SK-N-MC (cell line): Measurements from ENCODE around the gene NHERF1.

Experiments used
- DNase-seq: peaks from one replicate; pipeline ENCODE4 v3.0.0-alpha.2; 2011; ENCODE audit warnings: low read depth, low spot score
- H3K27ac ChIP-seq: fragments of 200-600 bp; sonication (generic); 2 replicates; pipeline ENCODE4 v1.5.1; 2016; ENCODE audit warnings: mixed run types
- H3K36me3 ChIP-seq: fragments of 200-600 bp; sonication (generic); 2 replicates; pipeline ENCODE4 v1.6.1; 2017; ENCODE audit warnings: antibody characterized with exemption, low read length, mixed read lengths; ENCODE audit not compliant: insufficient read depth
- H3K4me3 ChIP-seq: fragments of 200-600 bp; sonication (generic); 2 replicates; pipeline ENCODE4 v1.5.1; 2016
- H3K9ac ChIP-seq: fragments of 200-600 bp; sonication (generic); 2 replicates; pipeline ENCODE4 v1.8.0; 2017; ENCODE audit warnings: mixed run types, mixed read lengths; ENCODE audit not compliant: insufficient read length
- H3K9me3 ChIP-seq: fragments of 200-600 bp; sonication (generic); 2 replicates; pipeline ENCODE4 v1.6.1; 2017; ENCODE audit warnings: low read depth, mild to moderate bottlenecking, antibody characterized with exemption, low read length, moderate library complexity, mixed read lengths
- EZH2 ChIP-seq: fragments of 200-600 bp; sonication (generic); IDR thresholded peaks from one replicate; pipeline ENCODE4 v1.6.1; 2017; ENCODE audit warnings: antibody characterized with exemption
- FOXP2 ChIP-seq: optimal IDR thresholded peaks from 2 replicates; pipeline ENCODE3; 2011; ENCODE audit warnings: mild to moderate bottlenecking, moderate library complexity; ENCODE audit not compliant: insufficient read depth; ENCODE audit errors: extremely low read length, control extremely low read depth
- POLR2AphosphoS5 ChIP-seq: IDR thresholded peaks from 2 replicates; pipeline ENCODE4 v1.6.1; 2012; ENCODE audit warnings: mild to moderate bottlenecking, low read depth, low read length, borderline replicate concordance

The NHERF1 gene

DNA sequence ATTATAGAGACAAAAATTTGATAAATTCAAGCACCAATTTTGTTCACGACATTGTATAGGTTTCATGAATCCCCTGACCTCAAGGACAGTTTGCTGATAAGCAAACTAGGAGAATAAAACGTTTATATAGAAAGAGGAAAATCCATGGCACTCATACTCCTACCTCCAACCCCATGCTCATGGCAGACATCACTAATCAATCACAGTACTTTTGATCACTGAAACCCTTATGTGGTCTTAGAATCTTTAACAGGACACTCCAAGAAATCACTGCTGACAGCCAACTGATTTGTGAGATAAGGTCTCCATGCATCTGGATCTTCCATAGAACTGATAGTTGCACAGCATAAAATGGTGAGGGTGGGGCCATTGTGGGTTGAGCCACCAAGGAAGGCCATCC, 4.7 kb upstream of the NHERF1 start:
- Histone ChIP-seq H3K9me3 (no peaks in the 10 kb centered on the region), H3K9ac (no peak overlapping the region), H3K36me3 (no peaks in the 10 kb centered on the region), H3K4me3 (no peak overlapping the region), H3K27ac (no peak overlapping the region)
- no peak for DNase-seq
- TF ChIP-seq POLR2AphosphoS5: no peak
- no peak for TF ChIP-seq FOXP2
- TF ChIP-seq EZH2: no peak

DNA sequence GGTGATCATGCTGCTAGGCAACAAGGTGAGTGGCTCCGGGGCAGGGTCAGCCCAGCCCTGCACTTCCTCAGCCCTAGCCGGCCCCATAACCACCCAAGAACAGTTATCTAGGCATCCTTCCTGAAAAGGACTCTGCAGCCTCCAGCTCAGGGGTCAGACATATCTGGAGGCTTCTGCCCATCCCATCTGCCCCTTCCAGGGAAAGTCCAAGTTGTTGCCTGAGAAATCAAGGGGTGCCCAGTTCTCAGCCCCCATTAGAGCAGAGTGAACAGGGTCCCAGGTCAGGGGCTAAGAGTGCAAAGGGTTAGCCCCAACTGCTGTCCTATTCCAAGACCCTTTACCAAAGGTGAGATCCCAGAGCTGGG, 4.1 kb upstream of the NHERF1 start:
- TF ChIP-seq POLR2AphosphoS5: no peak
- TF ChIP-seq FOXP2: no peak
- no peak for TF ChIP-seq EZH2

DNA sequence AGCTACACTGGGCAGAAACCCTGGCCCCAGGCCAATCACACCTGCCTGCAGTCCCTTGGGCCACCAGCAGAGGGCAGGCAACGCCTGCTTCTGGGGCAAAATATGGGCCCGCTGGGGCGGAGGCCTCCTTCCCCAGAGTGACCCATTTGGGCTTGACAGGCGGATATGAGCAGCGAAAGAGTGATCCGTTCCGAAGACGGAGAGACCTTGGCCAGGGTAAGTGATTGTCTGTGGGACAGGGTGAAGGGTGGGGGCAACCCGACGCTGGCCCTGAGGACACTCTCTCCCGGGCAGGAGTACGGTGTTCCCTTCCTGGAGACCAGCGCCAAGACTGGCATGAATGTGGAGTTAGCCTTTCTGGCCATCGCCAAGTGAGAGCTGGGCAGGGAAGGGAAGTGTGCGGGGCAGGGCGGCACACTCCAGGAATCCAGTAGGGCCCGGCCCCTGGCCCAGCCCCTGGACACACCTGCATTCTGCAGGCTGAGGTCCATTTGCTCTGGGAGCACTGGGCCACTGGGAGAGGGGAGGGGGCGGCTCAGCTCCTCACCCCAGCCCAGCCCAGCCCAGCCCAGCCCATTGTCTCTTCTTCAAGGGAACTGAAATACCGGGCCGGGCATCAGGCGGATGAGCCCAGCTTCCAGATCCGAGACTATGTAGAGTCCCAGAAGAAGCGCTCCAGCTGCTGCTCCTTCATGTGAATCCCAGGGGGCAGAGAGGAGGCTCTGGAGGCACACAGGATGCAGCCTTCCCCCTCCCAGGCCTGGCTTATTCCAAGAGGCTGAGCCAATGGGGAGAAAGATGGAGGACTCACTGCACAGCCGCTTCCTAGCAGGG, 3.5 kb upstream of the NHERF1 start:
- DNase-seq: no peak

More for the DNA sequence above, 4.1 kb upstream of the NHERF1 start:
- Histone ChIP-seq H3K9ac (no peak overlapping the region), H3K36me3 (no peaks in the 10 kb centered on the region), H3K4me3 (no peak overlapping the region), H3K27ac (no peak overlapping the region), H3K9me3 (no peaks in the 10 kb centered on the region)
- no peak for DNase-seq

GRCh38 chr17:74745548-74746177, 2.8 kb upstream of the NHERF1 start:
- TF ChIP-seq FOXP2 (no peak), POLR2AphosphoS5 (no peak), EZH2 (no peak)
- H3K27ac ChIP-seq: no peak overlapping the region

More for the DNA sequence above, 3.5 kb upstream of the NHERF1 start:
- no peaks in the 10 kb centered on the region for H3K36me3 ChIP-seq
- no peaks in the 10 kb centered on the region for H3K9me3 ChIP-seq
- H3K4me3 ChIP-seq: no peak overlapping the region
- no peak overlapping the region for H3K9ac ChIP-seq
- H3K27ac ChIP-seq: no peak overlapping the region
- TF ChIP-seq FOXP2 (no peak), POLR2AphosphoS5 (no peak)

DNA sequence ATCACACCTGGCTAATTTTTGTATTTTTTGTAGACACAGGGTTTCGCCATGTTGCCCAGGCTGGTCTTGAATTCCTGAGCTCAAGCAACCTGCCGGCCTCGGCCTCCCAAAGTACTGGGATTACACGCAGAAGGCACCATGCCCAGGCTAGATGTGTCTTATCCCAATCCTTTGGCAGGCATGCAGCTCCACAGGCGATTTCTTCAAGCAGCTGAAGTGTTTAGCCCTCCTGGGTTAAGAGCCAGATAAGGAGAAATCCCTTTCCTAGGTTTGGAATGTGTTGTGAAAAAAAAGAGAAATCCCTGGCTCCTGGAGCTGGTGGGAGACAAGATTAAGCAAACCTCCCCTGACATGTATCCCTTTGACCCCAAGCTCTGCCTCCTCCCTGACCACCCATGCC, 2.1 kb upstream of the NHERF1 start:
- TF ChIP-seq EZH2 (no peak), POLR2AphosphoS5 (no peak)
- Histone ChIP-seq H3K36me3 (no peaks in the 10 kb centered on the region), H3K27ac (no peak overlapping the region), H3K9ac (no peak overlapping the region), H3K4me3 (no peak overlapping the region), H3K9me3 (no peaks in the 10 kb centered on the region)
- no peak for DNase-seq

More at GRCh38 chr17:74745548-74746177, 2.8 kb upstream of the NHERF1 start:
- no peaks in the 10 kb centered on the region for H3K9me3 ChIP-seq
- H3K9ac ChIP-seq: no peak overlapping the region
- H3K4me3 ChIP-seq: no peak overlapping the region
- no peaks in the 10 kb centered on the region for H3K36me3 ChIP-seq
- DNase-seq: no peak

GRCh38 chr17:74746922-74747321, 1.5 kb upstream of the NHERF1 start:
- no peak overlapping the region for H3K9ac ChIP-seq
- H3K4me3 ChIP-seq: no peak overlapping the region
- no peaks in the 10 kb centered on the region for H3K36me3 ChIP-seq
- TF ChIP-seq EZH2: no peak
- TF ChIP-seq POLR2AphosphoS5: no peak
- TF ChIP-seq FOXP2: no peak
- H3K9me3 ChIP-seq: no peaks in the 10 kb centered on the region
- no peak for DNase-seq
- H3K27ac ChIP-seq: no peak overlapping the region

DNA sequence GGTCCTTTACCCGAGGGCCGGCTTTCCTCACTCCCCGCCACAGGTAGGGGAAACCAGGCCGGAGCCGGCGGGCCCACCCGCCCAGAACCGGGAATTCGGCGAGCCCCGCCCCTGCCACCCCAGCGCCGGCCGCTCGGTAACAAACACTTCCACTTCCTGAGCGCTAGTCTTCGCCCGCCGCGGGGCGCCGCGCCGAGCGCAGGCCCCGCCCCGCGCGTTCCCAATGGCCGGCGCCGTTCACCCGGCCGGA, 224 bp upstream of the NHERF1 start:
- no peak for DNase-seq
- no peak for TF ChIP-seq EZH2
- no peak for TF ChIP-seq FOXP2
- peak overlapping the region; percentile 85 for H3K4me3 ChIP-seq
- no peak overlapping the region for H3K9ac ChIP-seq
- no peak overlapping the region for H3K27ac ChIP-seq
- H3K9me3 ChIP-seq: no peaks in the 10 kb centered on the region
- H3K36me3 ChIP-seq: no peaks in the 10 kb centered on the region

- no peaks in the 10 kb centered on the region for H3K9me3 ChIP-seq
- H3K27ac ChIP-seq: no peak overlapping the region
- no peak for DNase-seq
- H3K36me3 ChIP-seq: no peaks in the 10 kb centered on the region
- peak overlapping the region; percentile 9 for H3K9ac ChIP-seq
- TF ChIP-seq FOXP2 (no peak), POLR2AphosphoS5 (no peak), EZH2 (no peak)
- peak overlapping the region; percentile 85 for H3K4me3 ChIP-seq
Observed at GRCh38 chr17:74749279-74750038, 1.0 kb downstream of the NHERF1 start.

DNA sequence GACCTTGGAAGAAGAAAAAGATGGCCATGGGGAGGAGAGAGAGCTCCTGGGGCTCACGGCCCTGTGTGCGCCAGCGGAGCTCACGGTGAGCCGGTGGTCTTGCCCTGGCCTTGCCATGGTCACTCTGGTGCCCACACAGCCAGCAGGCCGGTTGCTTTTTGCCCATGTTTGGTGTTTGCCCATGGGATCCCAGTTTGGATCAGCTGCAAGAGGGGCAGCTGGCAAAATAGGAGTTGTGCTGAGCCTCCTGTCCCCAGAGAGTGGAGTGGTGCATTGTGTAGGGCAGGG, 1.6 kb downstream of the NHERF1 start:
- no peak for DNase-seq
- Histone ChIP-seq H3K9ac (no peak overlapping the region), H3K9me3 (no peaks in the 10 kb centered on the region), H3K4me3 (peak overlapping the region; percentile 85), H3K27ac (no peak overlapping the region), H3K36me3 (no peaks in the 10 kb centered on the region)
- TF ChIP-seq EZH2: no peak
- TF ChIP-seq POLR2AphosphoS5: no peak
- TF ChIP-seq FOXP2: no peak
